ENCODE measurements around the gene VSTM4. TPM values are rescaled to one million over a fixed set of nuclear protein-coding genes. Genes with fewer than 3 reads are reported as not detected.

Gene VSTM4
- total and polyA plus RNA-seq, 2 of the 4 experiments (the other 2 are of a cell fraction): 2.4 to 2.9 TPM

GRCh38 chr10:49107887-49108267, 7.4 kb downstream of the VSTM4 start:
- intact Hi-C loops (cut with micrococcal nuclease): no loop called here
- no peak overlapping the region for H3K4me3 ChIP-seq (ENCODE audit: insufficient read depth, low read depth, low read length)
- H3K9me1 ChIP-seq (ENCODE audit: insufficient read depth, low read length): peaks cover 6% of the 10 kb centered on the region
- H3K27me3 ChIP-seq (ENCODE audit: control insufficient read depth, insufficient read depth, low read length): no peaks in the 10 kb centered on the region
- H2BK20ac ChIP-seq (ENCODE audit: low read depth, low read length): no peak overlapping the region
- no peak overlapping the region for H3K14ac ChIP-seq (replicated peaks; ENCODE audit: low read depth, low read length)
- ChIA-PET POLR2A (ENCODE audit: unreplicated experiment) (no interaction called here), CTCF (no interaction called here)
- H3K27ac ChIP-seq (ENCODE audit: insufficient read depth, low read length): no peak overlapping the region
- no peak overlapping the region for H2AK9ac ChIP-seq (replicated peaks; ENCODE audit: low read depth, low read length, poor library complexity)
- no peak overlapping the region for H2AFZ ChIP-seq (replicated peaks; ENCODE audit: low read length, poor library complexity)
- peaks cover 11% of the 10 kb centered on the region for H4K20me1 ChIP-seq (ENCODE audit: insufficient read depth, low read length)
- no peak overlapping the region for H4K91ac ChIP-seq (ENCODE audit: insufficient read depth, low read depth, low read length)
- no peak overlapping the region for H3K4ac ChIP-seq (ENCODE audit: low read depth, low read length)
- peaks cover 16% of the 10 kb centered on the region; the same call in 1 of the 2 replicates for H3K4me1 ChIP-seq (ENCODE audit: control insufficient read depth, insufficient read depth, low read length)
- no CpG with 5 or more reads among the region's 8 CpGs for WGBS, 2 experiments (ENCODE audit: extremely low coverage in 2 of 2, insufficient read length in 1 of 2)
- no peaks in the 10 kb centered on the region for H3K9me3 ChIP-seq (ENCODE audit: control insufficient read depth, insufficient read depth, low read length)
- no peak overlapping the region for H2BK120ac ChIP-seq (ENCODE audit: low read depth, low read length)
- DNase-seq: no peak
- in situ Hi-C loops (cut with MboI; ENCODE audit: low sequenced_read_pairs): no loop called here
- H3K79me1 ChIP-seq (ENCODE audit: low read depth in 1 of 2, low read length in 2 of 2): peaks cover 0 to 43% of the 10 kb centered on the region in 2 experiments; a peak in 3 of 4 replicates
- H2AK5ac ChIP-seq (ENCODE audit: low read depth, low read length): no peak overlapping the region
- H3K9ac ChIP-seq (ENCODE audit: low read depth, low read length): no peak overlapping the region
- no peak overlapping the region for H3K23ac ChIP-seq (ENCODE audit: low read depth, low read length)
- no peak for ATAC-seq (ENCODE audit: low read depth)
- dilution Hi-C loops (cut with HindIII; ENCODE audit: low sequenced_read_pairs, unreplicated experiment): no loop called here
- peaks cover 13% of the 10 kb centered on the region; the same call in 1 of the 2 replicates for H3K36me3 ChIP-seq (ENCODE audit: control insufficient read depth, insufficient read depth, low read length)
- TF ChIP-seq SMC3 (IDR thresholded peaks at IDR 0.05; ENCODE audit: low read depth, low read length): no peak
- no peak for TF ChIP-seq CHD1 (IDR thresholded peaks at IDR 0.05; ENCODE audit: low read depth, low read length)
- TF ChIP-seq RFX5 (IDR thresholded peaks at IDR 0.05; ENCODE audit: low read depth, low read length): no peak
- no peak for TF ChIP-seq CEBPB (IDR thresholded peaks at IDR 0.05; ENCODE audit: low read depth, low read length)
- TF ChIP-seq MAZ (IDR thresholded peaks at IDR 0.05; ENCODE audit: borderline replicate concordance, low read depth, low read length): no peak
- TF ChIP-seq POLR2A (IDR thresholded peaks at IDR 0.05; ENCODE audit: low read depth, low read length): no peak
- no peak for TF ChIP-seq USF2 (IDR thresholded peaks at IDR 0.05; ENCODE audit: low read depth, low read length)
- no peak overlapping the region for H4K8ac ChIP-seq (ENCODE audit: low read depth in 2 of 2, low read length in 2 of 2)
- no peak overlapping the region for H2BK5ac ChIP-seq (ENCODE audit: low read depth, low read length, poor library complexity, severe bottlenecking)
- no peak overlapping the region for H3K4me2 ChIP-seq (ENCODE audit: low read depth, low read length)
- BruUV-seq (replicated peaks): no TSS peak
- H4K5ac ChIP-seq (ENCODE audit: low read depth, low read length): no peak overlapping the region
- no peak overlapping the region for H2BK15ac ChIP-seq (ENCODE audit: low read depth, low read length)
- no peak overlapping the region for H3K18ac ChIP-seq (ENCODE audit: low read depth, low read length)
- H3K56ac ChIP-seq (ENCODE audit: extremely low read depth, insufficient read depth, low read length): no peak overlapping the region
